HS-27A (cell line): ENCODE measurements around the gene METTL13.

ENCODE experiments used
- DNase-seq: peaks from one replicate; pipeline ENCODE4 v3.0.0-alpha.2; 2012; ENCODE audit warnings: low read depth, missing footprints

Gene METTL13

DNA sequence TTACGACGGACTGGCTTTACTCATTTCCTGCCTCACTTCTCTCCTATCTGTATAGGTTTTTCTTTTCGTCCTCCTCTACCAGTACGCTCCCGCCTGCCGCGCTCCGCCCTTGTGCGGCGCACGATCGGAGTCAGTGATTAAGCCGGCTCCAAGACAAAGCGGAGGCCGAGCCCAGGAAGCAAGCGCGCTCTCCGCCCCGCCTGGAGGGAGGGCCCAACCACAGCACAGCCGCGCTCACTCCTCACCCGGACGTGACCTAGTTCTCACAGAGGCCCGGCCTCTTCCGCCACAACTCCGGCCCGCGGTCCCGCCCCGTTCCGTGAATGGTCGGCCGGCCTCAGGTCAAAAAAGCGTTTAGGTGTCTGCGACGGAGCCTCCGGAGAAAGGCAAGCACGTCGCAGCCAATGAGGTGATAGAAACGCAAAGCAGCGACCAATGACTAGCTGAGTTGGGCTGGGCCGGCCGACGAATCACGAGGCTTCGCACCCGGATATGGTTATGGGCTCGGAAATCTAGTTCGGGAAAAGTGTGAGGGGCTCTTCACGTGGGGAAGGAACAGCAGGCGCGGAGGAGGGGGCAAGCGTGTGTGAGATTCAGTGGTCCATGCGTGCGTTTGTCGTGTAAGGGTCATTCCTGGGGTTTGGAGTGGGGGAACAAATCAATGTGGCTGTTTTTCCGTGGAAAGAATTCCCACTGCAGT lies at the start of gene METTL13:
TSS of gene METTL13 (plus strand) at position 485 of the 700 bp plus-strand sequence. CDS start 308 bp downstream, outside the sequence.
- DNase-seq: peak; percentile 89

DNA sequence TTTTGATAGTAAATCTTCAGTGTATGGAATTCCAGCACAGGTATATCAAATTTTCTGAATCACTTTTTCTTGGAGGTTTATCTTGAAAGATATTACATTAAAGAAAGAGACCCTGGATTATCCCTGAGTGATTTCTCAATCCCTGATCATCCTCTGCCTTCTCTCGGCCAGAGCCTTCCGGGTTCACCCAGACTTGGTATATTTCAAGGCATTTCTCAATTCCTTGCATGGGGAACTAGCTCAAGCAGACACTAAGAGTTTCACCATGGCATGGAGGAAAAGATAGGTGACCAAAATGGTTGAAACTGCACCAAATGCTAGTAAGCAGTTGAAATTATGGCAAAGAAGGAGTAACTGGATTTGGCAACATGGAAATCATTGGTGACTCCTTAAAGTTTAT lies 45.3 kb upstream of the METTL13 start:
- no peak for DNase-seq

- no peak for DNase-seq
Observed at GRCh38 chr1:171738911-171739310, 42.5 kb upstream of the METTL13 start.

- DNase-seq: no peak
Observed at GRCh38 chr1:171739656-171740055, 41.8 kb upstream of the METTL13 start.

GRCh38 chr1:171740356-171740863 lies 41.0 kb upstream of the METTL13 start:
- DNase-seq: no peak

GRCh38 chr1:171740987-171741871 lies 40.2 kb upstream of the METTL13 start:
- no peak for DNase-seq

GRCh38 chr1:171741872-171742576 lies 39.4 kb upstream of the METTL13 start, which contains the start of gene VAMP4:
Gene VAMP4, minus strand, starts transcription at chr1:171742065. Its CDS starts 3,651 bp downstream, at chr1:171738414.
- DNase-seq: no peak

GRCh38 chr1:171742577-171742922 lies 38.9 kb upstream of the METTL13 start:
- DNase-seq: no peak

DNA sequence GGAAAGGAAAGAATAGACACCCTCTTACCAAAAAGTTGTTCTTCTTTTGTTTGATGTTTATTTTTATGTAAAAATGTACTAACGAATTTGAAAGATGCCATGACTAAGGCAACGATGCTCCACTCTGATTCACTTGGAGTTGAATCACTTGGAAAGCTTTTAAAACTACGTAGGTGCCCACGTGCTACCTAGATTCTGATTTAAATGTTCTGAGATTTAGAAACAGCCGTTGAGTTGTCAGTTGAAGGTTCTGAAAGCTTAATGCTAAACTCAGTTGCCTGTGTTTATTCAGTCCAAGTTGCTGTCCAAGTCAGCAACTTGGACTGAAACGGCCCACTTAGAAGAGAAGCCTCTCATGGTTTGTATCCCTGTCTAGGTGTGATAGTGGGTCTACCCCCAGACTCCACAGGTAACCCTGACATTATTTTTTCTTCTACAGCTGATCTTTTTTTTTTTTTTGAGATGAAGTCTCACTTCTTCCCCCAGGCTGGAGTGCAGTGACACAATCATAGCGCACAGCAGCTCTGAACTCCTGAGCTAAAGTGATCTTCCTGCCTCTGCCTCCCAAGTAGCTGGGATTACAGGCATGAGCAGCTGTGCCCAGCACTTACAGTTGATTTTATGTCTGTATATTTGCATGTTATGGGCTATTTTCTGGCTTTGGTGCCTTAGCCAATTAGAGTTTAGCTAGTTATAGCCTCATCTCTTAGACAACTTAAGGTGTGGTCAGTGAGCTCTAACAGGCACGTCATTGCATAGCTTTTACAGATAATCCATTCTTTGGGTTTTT lies 38.2 kb upstream of the METTL13 start:
- DNase-seq: no peak

GRCh38 chr1:171744986-171745385 lies 36.5 kb upstream of the METTL13 start:
- DNase-seq: no peak

DNA sequence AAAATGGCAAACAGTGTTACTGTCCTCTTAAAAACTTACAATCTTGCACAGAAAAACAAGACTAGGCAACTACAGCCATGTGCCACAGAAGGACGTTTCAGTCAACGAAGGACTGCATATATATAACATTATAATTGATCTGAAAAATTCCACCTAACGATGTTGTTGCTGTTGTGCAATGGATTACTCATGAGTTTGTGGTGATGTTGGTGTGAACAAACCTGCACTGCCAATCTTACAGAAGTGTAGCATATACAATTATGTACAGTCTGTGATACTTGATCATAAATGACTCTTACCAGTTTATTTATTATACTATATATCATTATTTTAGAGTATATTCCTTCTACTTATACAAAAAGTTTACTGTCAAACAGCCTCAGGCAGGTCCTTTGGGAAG lies 32.8 kb upstream of the METTL13 start:
- DNase-seq: no peak

DNA sequence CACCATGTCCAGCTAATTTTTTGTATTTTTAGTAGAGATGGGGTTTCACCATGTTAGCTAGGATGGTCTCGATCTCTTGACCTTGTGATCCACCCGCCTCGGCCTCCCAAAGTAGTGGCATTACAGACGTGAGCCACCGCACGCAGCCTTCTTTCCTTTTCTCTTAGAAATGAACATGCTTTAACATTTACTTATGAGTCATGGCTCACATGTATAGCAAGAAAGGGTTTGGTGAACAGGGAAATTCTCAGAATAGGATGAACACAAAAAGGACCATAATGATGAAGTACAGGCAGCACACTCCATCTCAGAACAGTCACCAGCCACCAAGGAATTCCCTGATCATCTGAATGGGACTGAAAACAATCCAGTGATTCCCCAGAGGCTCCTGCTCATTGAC lies 30.2 kb upstream of the METTL13 start:
- DNase-seq: no peak

DNA sequence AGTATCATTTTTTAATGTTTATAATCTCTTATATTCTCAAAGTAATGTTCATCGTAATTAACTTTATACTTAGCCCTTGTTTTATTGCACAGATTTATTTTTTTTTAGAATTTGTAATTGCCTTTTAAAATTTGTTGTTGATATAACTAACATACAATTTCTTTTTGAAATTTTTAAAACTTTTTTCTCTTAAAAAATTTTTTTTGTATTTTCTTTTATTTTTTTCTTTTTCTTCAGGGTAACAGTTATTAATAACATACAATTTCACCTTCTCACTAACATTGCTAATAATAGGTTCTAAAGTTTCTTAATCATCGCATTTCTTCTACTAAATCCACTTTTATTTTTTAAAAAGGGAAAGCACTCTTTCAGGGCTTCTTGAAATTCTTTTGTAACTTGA lies 28.3 kb upstream of the METTL13 start:
- no peak for DNase-seq

GRCh38 chr1:171753685-171754352 lies 27.6 kb upstream of the METTL13 start:
- DNase-seq: no peak

DNA sequence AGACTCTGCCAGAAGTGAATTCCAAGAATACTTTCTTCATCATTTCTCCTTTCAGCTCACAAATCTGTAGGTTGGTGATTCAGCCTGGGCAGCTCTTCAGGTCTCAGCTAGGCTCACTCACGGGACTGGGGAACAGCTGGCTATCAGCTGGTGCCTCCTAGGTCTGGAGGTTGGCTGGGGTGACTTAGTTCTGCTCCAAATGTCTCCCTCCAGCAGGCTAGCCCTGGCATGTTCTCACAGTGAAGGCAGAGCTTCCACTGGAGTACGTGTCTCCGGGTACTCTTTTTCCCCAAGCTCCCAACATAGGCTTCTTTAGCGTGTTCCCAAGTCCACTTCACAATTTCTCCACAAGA lies 27.1 kb upstream of the METTL13 start:
- DNase-seq: no peak

DNA sequence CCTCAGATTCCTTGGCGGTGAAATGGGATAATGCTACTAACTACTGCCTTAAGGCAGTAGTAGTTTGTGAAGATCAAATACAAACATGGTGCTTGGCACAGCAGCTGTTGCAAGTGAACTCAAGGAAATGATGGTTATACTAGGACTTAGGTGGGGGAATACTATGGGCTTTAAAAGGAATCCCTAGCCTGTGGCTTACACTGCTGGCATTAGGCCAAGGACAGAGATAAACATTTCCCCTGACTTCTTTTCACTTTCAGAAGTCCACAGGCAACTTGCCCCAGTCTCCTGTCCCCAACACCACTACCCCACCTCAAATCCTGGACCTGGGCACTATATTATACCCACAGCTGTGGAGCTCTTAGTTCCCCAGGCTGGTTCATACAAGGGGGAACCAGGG lies 26.5 kb upstream of the METTL13 start:
- DNase-seq: no peak

DNA sequence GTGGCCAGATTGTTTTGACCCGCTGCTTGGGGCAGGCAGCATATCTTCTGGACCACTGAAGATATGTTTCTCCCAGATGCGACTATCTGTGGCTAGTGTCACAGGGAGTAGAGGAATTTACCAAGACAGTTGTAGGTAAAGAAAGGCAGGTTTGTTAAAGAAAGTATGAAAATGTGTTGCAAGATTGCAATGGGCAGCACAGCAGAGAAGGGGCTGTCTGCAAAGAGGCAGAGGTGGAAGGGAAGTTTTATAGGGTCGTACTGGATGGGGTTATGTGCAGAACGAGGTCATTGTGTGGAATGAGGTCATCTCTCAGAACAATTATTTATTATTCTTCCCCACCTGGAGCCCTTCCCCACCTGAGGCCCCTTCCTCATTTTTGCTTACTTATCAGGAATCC lies 24.6 kb upstream of the METTL13 start:
- no peak for DNase-seq

- DNase-seq: no peak
Observed at GRCh38 chr1:171758011-171758410, 23.4 kb upstream of the METTL13 start.

- no peak for DNase-seq
Observed at GRCh38 chr1:171762143-171762563, 19.3 kb upstream of the METTL13 start.

GRCh38 chr1:171763764-171764163 lies 17.7 kb upstream of the METTL13 start:
- DNase-seq: no peak

GRCh38 chr1:171769171-171769570 lies 12.3 kb upstream of the METTL13 start:
- no peak for DNase-seq
